IPS-20b (cell line): Measurements from ENCODE around the gene RPL15.

Experiments
- H3K27ac ChIP-seq: one replicate; pipeline ENCODE4 v1.5.1; 2013; ENCODE audit warnings: low read length
- H3K27me3 ChIP-seq: 2 replicates; pipeline ENCODE4 v1.6.1; 2013; ENCODE audit warnings: mild to moderate bottlenecking, low read length, inconsistent platforms; ENCODE audit not compliant: insufficient read depth
- H3K36me3 ChIP-seq: 2 replicates; pipeline ENCODE4 v1.6.1; 2013; ENCODE audit warnings: low read depth, mild to moderate bottlenecking, inconsistent platforms, low read length, moderate library complexity; ENCODE audit not compliant: insufficient read depth
- H3K4me1 ChIP-seq: 2 replicates; pipeline ENCODE4 v1.6.1; 2013; ENCODE audit warnings: mild to moderate bottlenecking, control low read depth, inconsistent platforms, low read length, moderate library complexity; ENCODE audit not compliant: insufficient read depth
- H3K4me3 ChIP-seq: 2 replicates; pipeline ENCODE4 v1.5.1; 2013; ENCODE audit warnings: mild to moderate bottlenecking, low read length, inconsistent platforms
- H3K9ac ChIP-seq: 2 replicates; pipeline ENCODE4 v1.6.1; 2013; ENCODE audit warnings: low read depth, mild to moderate bottlenecking, inconsistent platforms, low read length, moderate library complexity
- H3K9me3 ChIP-seq: 2 replicates; pipeline ENCODE4 v1.6.1; 2013; ENCODE audit warnings: mild to moderate bottlenecking, low read depth, low read length, inconsistent platforms; ENCODE audit not compliant: insufficient read depth

Gene RPL15

GRCh38 chr3:23950293-23950692, 33.4 kb downstream of the RPL15 start:
- Histone ChIP-seq H3K36me3 (peaks cover 15% of the 10 kb centered on the region; the same call in 1 of the 2 replicates), H3K9ac (no peak overlapping the region), H3K27ac (no peak overlapping the region), H3K27me3 (no peaks in the 10 kb centered on the region), H3K9me3 (no peaks in the 10 kb centered on the region), H3K4me1 (peaks cover 13% of the 10 kb centered on the region; the same call in 1 of the 2 replicates), H3K4me3 (no peak overlapping the region)

- no peak overlapping the region for H3K4me3 ChIP-seq
Observed at GRCh38 chr3:23952646-23953045, 35.7 kb downstream of the RPL15 start.

GRCh38 chr3:23953523-23953922, 36.6 kb downstream of the RPL15 start:
- H3K27me3 ChIP-seq = no peaks in the 10 kb centered on the region
- no peak overlapping the region for H3K27ac ChIP-seq
- H3K9me3 ChIP-seq = no peaks in the 10 kb centered on the region
- H3K4me3 ChIP-seq = no peak overlapping the region
- H3K36me3 ChIP-seq = peaks cover 20% of the 10 kb centered on the region
- H3K4me1 ChIP-seq = 0 out of 2 replicates have a peak, but pooled peaks cover 2% of the 10 kb centered on the region
- no peak overlapping the region for H3K9ac ChIP-seq

More at GRCh38 chr3:23952646-23953045, 35.7 kb downstream of the RPL15 start:
- no peaks in the 10 kb centered on the region for H3K9me3 ChIP-seq
- H3K36me3 ChIP-seq = peaks cover 26% of the 10 kb centered on the region
- H3K4me1 ChIP-seq = peaks cover 2% of the 10 kb centered on the region; the same call in 1 of the 2 replicates
- H3K27me3 ChIP-seq = no peaks in the 10 kb centered on the region
- no peak overlapping the region for H3K27ac ChIP-seq
- no peak overlapping the region for H3K9ac ChIP-seq

- no peak overlapping the region for H3K27ac ChIP-seq
- 0 out of 2 replicates have a peak, but pooled peaks cover 2% of the 10 kb centered on the region for H3K4me1 ChIP-seq
- H3K9me3 ChIP-seq = no peaks in the 10 kb centered on the region
- H3K27me3 ChIP-seq = no peaks in the 10 kb centered on the region
- no peak overlapping the region for H3K9ac ChIP-seq
- peaks cover 22% of the 10 kb centered on the region for H3K36me3 ChIP-seq
- no peak overlapping the region for H3K4me3 ChIP-seq
Observed at GRCh38 chr3:23954144-23954543, 37.2 kb downstream of the RPL15 start.

GRCh38 chr3:23956701-23957100, 39.8 kb downstream of the RPL15 start:
- H3K36me3 ChIP-seq = peaks cover 42% of the 10 kb centered on the region
- no peaks in the 10 kb centered on the region for H3K4me1 ChIP-seq
- H3K9me3 ChIP-seq = no peaks in the 10 kb centered on the region
- no peak overlapping the region for H3K4me3 ChIP-seq
- H3K27me3 ChIP-seq = no peaks in the 10 kb centered on the region
- no peak overlapping the region for H3K9ac ChIP-seq
- H3K27ac ChIP-seq = no peak overlapping the region

GRCh38 chr3:23959135-23959900, 42.4 kb downstream of the RPL15 start:
- Histone ChIP-seq H3K27me3 (no peaks in the 10 kb centered on the region), H3K9ac (no peak overlapping the region), H3K36me3 (peaks cover 67% of the 10 kb centered on the region), H3K4me3 (no peak overlapping the region), H3K4me1 (no peaks in the 10 kb centered on the region), H3K9me3 (no peaks in the 10 kb centered on the region), H3K27ac (no peak overlapping the region)

GRCh38 chr3:23960649-23961048, 43.7 kb downstream of the RPL15 start:
- no peak overlapping the region for H3K4me3 ChIP-seq
- no peak overlapping the region for H3K27ac ChIP-seq
- peaks cover 72% of the 10 kb centered on the region for H3K36me3 ChIP-seq

GRCh38 chr3:23961066-23961465, 44.1 kb downstream of the RPL15 start:
- Histone ChIP-seq H3K9ac (no peak overlapping the region), H3K27me3 (no peaks in the 10 kb centered on the region), H3K36me3 (peaks cover 73% of the 10 kb centered on the region), H3K27ac (no peak overlapping the region), H3K4me3 (no peak overlapping the region), H3K9me3 (no peaks in the 10 kb centered on the region), H3K4me1 (no peaks in the 10 kb centered on the region)

More at GRCh38 chr3:23960649-23961048, 43.7 kb downstream of the RPL15 start:
- H3K9ac ChIP-seq = no peak overlapping the region
- H3K9me3 ChIP-seq = no peaks in the 10 kb centered on the region
- H3K4me1 ChIP-seq = no peaks in the 10 kb centered on the region
- no peaks in the 10 kb centered on the region for H3K27me3 ChIP-seq

GRCh38 chr3:23961913-23962312, 45.0 kb downstream of the RPL15 start:
- Histone ChIP-seq H3K9me3 (no peaks in the 10 kb centered on the region), H3K27me3 (no peaks in the 10 kb centered on the region), H3K36me3 (peaks cover 73% of the 10 kb centered on the region), H3K4me3 (no peak overlapping the region), H3K9ac (no peak overlapping the region), H3K27ac (no peak overlapping the region), H3K4me1 (no peaks in the 10 kb centered on the region)

GRCh38 chr3:23964537-23965235, 47.8 kb downstream of the RPL15 start:
- Histone ChIP-seq H3K9ac (no peak overlapping the region), H3K27ac (no peak overlapping the region), H3K9me3 (no peaks in the 10 kb centered on the region), H3K4me1 (no peaks in the 10 kb centered on the region), H3K36me3 (peaks cover 85% of the 10 kb centered on the region), H3K4me3 (no peak overlapping the region), H3K27me3 (no peaks in the 10 kb centered on the region)

GRCh38 chr3:23966328-23966727, 49.4 kb downstream of the RPL15 start:
- H3K27ac ChIP-seq = no peak overlapping the region
- no peaks in the 10 kb centered on the region for H3K4me1 ChIP-seq
- H3K9ac ChIP-seq = no peak overlapping the region
- no peaks in the 10 kb centered on the region for H3K9me3 ChIP-seq
- H3K36me3 ChIP-seq = peaks cover 78% of the 10 kb centered on the region
- H3K4me3 ChIP-seq = no peak overlapping the region
- H3K27me3 ChIP-seq = no peaks in the 10 kb centered on the region
